T-helper 22 cell (primary cell): ENCODE results near the gene AFG3L2.

Source experiments
- DNase-seq: peaks from one replicate; pipeline ENCODE4 v3.0.0-alpha.2; 2020; ENCODE audit warnings: low read depth

Gene AFG3L2

GRCh38 chr18:12324991-12325725 lies 51.9 kb downstream of the AFG3L2 start:
- DNase-seq, result no peak

GRCh38 chr18:12321333-12321732 lies 55.7 kb downstream of the AFG3L2 start:
- no peak for DNase-seq

GRCh38 chr18:12318857-12319256 lies 58.2 kb downstream of the AFG3L2 start:
- no peak for DNase-seq

- no peak for DNase-seq
These were observed 58.7 kb downstream of the AFG3L2 start for GRCh38 chr18:12318334-12318697.

- DNase-seq, result no peak
These were observed 59.2 kb downstream of the AFG3L2 start for GRCh38 chr18:12317664-12318333.

- DNase-seq, result no peak
These were observed 61.1 kb downstream of the AFG3L2 start for GRCh38 chr18:12315911-12316310.

GRCh38 chr18:12315490-12315889 lies 61.5 kb downstream of the AFG3L2 start:
- DNase-seq, result no peak

- no peak for DNase-seq
These were observed 62.3 kb downstream of the AFG3L2 start for GRCh38 chr18:12314591-12315305.

GRCh38 chr18:12313530-12314245 lies 63.3 kb downstream of the AFG3L2 start:
- no peak for DNase-seq

- DNase-seq, result no peak
These were observed 64.1 kb downstream of the AFG3L2 start for GRCh38 chr18:12312976-12313375.

GRCh38 chr18:12310762-12311161 lies 66.3 kb downstream of the AFG3L2 start:
- no peak for DNase-seq

GRCh38 chr18:12309683-12310198 lies 67.3 kb downstream of the AFG3L2 start:
- DNase-seq, result no peak

- no peak for DNase-seq
These were observed 68.5 kb downstream of the AFG3L2 start for GRCh38 chr18:12308386-12309100.

- DNase-seq, result no peak
These were observed 69.2 kb downstream of the AFG3L2 start, which contains the start of gene TUBB6 for GRCh38 chr18:12307701-12308385. TSS of gene TUBB6 (plus strand) at chr18:12308241. CDS start at chr18:12308293, 52 bp downstream.

GRCh38 chr18:12306752-12307700 lies 70.0 kb downstream of the AFG3L2 start:
- DNase-seq, result no peak

GRCh38 chr18:12305930-12306629 lies 70.9 kb downstream of the AFG3L2 start:
- DNase-seq, result no peak

- no peak for DNase-seq
These were observed 71.8 kb downstream of the AFG3L2 start for GRCh38 chr18:12305211-12305610.

GRCh38 chr18:12304351-12305210 lies 72.4 kb downstream of the AFG3L2 start:
- DNase-seq, result no peak
